Neuronal stem cell (in vitro differentiated cells): ENCODE data around the gene PITPNM3.
A peak's percentile ranks its signal among the peaks of the same experiment; 100 is the strongest.

Experiments
- DNase-seq: peaks from one replicate; pipeline ENCODE4 v3.0.0-alpha.2; 2013; ENCODE audit warnings: low spot score
- H2AFZ ChIP-seq: one replicate; pipeline ENCODE4 v1.6.1; 2013; ENCODE audit warnings: mild to moderate bottlenecking, low read length, inconsistent platforms
- H2AK5ac ChIP-seq: 2 replicates; pipeline ENCODE4 v1.6.1; 2013; ENCODE audit warnings: low read depth, mild to moderate bottlenecking, inconsistent platforms, low read length, moderate library complexity, mixed read lengths
- H2BK120ac ChIP-seq: 2 replicates; pipeline ENCODE4 v1.6.1; 2013; ENCODE audit warnings: low read depth, mild to moderate bottlenecking, inconsistent platforms, low read length, moderate library complexity, mixed read lengths
- H2BK12ac ChIP-seq: one replicate; pipeline ENCODE4 v1.6.1; 2013; ENCODE audit warnings: low read length, inconsistent platforms
- H2BK15ac ChIP-seq: 2 replicates; pipeline ENCODE4 v1.6.1; 2013; ENCODE audit warnings: mild to moderate bottlenecking, low read length, inconsistent platforms, mixed read lengths
- H2BK5ac ChIP-seq: one replicate; pipeline ENCODE4 v1.6.1; 2013; ENCODE audit warnings: inconsistent platforms, mild to moderate bottlenecking, low read length, moderate library complexity
- H3K14ac ChIP-seq: one replicate; pipeline ENCODE4 v1.6.1; 2013; ENCODE audit warnings: low read length, inconsistent platforms
- H3K18ac ChIP-seq: 2 replicates; pipeline ENCODE4 v1.6.1; 2013; ENCODE audit warnings: low read length, inconsistent platforms
- H3K23ac ChIP-seq: 2 replicates; pipeline ENCODE4 v1.6.1; 2013; ENCODE audit warnings: low read depth, mild to moderate bottlenecking, mixed read lengths, low read length, inconsistent platforms; ENCODE audit not compliant: poor library complexity
- H3K27ac ChIP-seq: replicated peaks from 3 replicates; pipeline ENCODE4 v1.5.1; 2013; ENCODE audit warnings: low read length, inconsistent platforms
- H3K27me3 ChIP-seq, 3 experiments: 2 replicates each; pipeline ENCODE4 v1.6.1; 2013; ENCODE audit warnings: low read length in 3 of 3, mild to moderate bottlenecking in 2 of 3, inconsistent platforms in 1 of 3, low read depth in 1 of 3, mixed read lengths in 1 of 3, moderate library complexity in 1 of 3; ENCODE audit not compliant: control insufficient read depth in 3 of 3, insufficient read depth in 3 of 3
- H3K36me3 ChIP-seq, 2 donors: replicated peaks in 1 of 2; 2 replicates each; pipeline ENCODE4 v1.6.1; 2013; ENCODE audit warnings: low read length in 2 of 2; ENCODE audit not compliant: control insufficient read depth in 2 of 2, insufficient read depth in 2 of 2
- H3K4ac ChIP-seq: 2 replicates; pipeline ENCODE4 v1.6.1; 2013; ENCODE audit warnings: inconsistent platforms, mild to moderate bottlenecking, low read length, moderate library complexity
- H3K4me1 ChIP-seq, 2 donors: 1 replicate in 1 of 2; 2 replicates in 1 of 2; pipeline ENCODE4 v1.6.1; 2013; ENCODE audit warnings: low read length in 2 of 2, low read depth in 1 of 2; ENCODE audit not compliant: control insufficient read depth in 2 of 2, insufficient read depth in 1 of 2
- H3K4me2 ChIP-seq: one replicate; pipeline ENCODE4 v1.6.1; 2013; ENCODE audit warnings: mild to moderate bottlenecking, low read length, inconsistent platforms; ENCODE audit not compliant: insufficient read depth, poor library complexity, severe bottlenecking
- H3K4me3 ChIP-seq, 2 donors: 2 replicates each; pipeline ENCODE4 v1.5.1; 2013; ENCODE audit warnings: low read length in 2 of 2, mild to moderate bottlenecking in 2 of 2, inconsistent platforms in 1 of 2, moderate library complexity in 1 of 2
- H3K79me1 ChIP-seq: one replicate; pipeline ENCODE4 v1.6.1; 2013; ENCODE audit warnings: low read depth, mild to moderate bottlenecking, inconsistent platforms, low read length, moderate library complexity
- H3K9ac ChIP-seq: one replicate; pipeline ENCODE4 v1.6.1; 2013; ENCODE audit warnings: mild to moderate bottlenecking, low read depth, low read length, inconsistent platforms; ENCODE audit not compliant: poor library complexity
- H3K9me3 ChIP-seq, 2 donors: replicated peaks in 1 of 2; 2 replicates each; pipeline versions ENCODE3 to v1.6.1; 2013; ENCODE audit warnings: low read length in 2 of 2, mild to moderate bottlenecking in 2 of 2, inconsistent platforms in 1 of 2, low read depth in 1 of 2, mixed read lengths in 1 of 2, moderate library complexity in 1 of 2; ENCODE audit not compliant: control insufficient read depth in 2 of 2, insufficient read depth in 1 of 2
- H4K8ac ChIP-seq: one replicate; pipeline ENCODE4 v1.6.1; 2013; ENCODE audit warnings: low read depth, mild to moderate bottlenecking, inconsistent platforms, low read length, moderate library complexity
- H4K91ac ChIP-seq: one replicate; pipeline ENCODE4 v1.6.1; 2013; ENCODE audit warnings: low read length, low read depth, mild to moderate bottlenecking, inconsistent platforms; ENCODE audit not compliant: poor library complexity
- WGBS, 2 donors: extraction: QIAGEN DNeasy Blood & Tissue Kit; methylation state at CpG; one replicate each; pipeline ENCODE4 v1.1.7; 2013; ENCODE audit warnings: missing lambda C conversion rate in 2 of 2, mixed read lengths in 1 of 2; ENCODE audit not compliant: insufficient read length in 2 of 2, insufficient replicate concordance in 1 of 2; ENCODE audit errors: extremely low coverage in 2 of 2; 5-methylcytosine and 5-hydroxymethylcytosine counted together

Gene PITPNM3

DNA sequence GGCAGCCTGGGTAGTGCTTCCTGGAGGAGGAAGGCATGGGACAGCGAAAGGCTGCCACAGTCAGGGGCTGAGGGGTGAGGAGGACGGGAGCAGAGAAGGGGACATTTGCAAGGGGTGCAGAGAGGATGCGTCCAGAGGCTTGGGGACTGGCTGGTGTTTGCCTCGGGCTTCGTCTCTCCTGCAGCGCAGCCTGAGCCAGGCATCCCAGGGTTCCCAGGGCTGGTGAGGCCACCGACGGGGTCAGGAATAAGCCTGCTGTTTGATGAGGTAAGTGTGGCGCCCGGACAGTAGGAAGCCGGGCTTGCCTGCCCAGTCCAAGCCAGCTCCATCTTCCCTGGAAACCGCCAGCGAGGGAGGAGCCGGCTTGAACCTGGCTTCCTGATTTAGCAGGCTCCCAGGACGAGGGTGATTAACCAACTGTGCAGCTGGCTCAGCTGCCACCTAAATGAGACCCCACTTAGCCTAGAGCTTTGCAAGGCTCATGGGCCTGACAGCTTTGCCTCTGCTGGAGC lies 47.8 kb downstream of the PITPNM3 start:
- DNase-seq = no peak
- Histone ChIP-seq H3K79me1 (no peaks in the 10 kb centered on the region), H3K27ac (no peak overlapping the region), H3K14ac (no peak overlapping the region), H2BK120ac (no peak overlapping the region), H2AFZ (peak overlapping the region; percentile 63), H3K9me3 (no peaks in the 10 kb centered on the region), H2BK5ac (no peak overlapping the region), H4K91ac (no peak overlapping the region), H3K9ac (no peak overlapping the region), H3K4me2 (no peak overlapping the region), H3K4me3 (no peak overlapping the region), H2AK5ac (no peak overlapping the region), H3K23ac (no peak overlapping the region), H2BK12ac (no peak overlapping the region), H3K4ac (no peak overlapping the region), H3K4me1 (peaks cover 7 to 9% of the 10 kb centered on the region in 2 donors), H4K8ac (no peak overlapping the region), H2BK15ac (no peak overlapping the region), H3K27me3 (no peaks in the 10 kb centered on the region), H3K36me3 (no peaks in the 10 kb centered on the region), H3K18ac (peak overlapping the region; percentile 46)
- no CpG with 5 or more reads among the region's 15 CpGs for WGBS, 2 donors

DNA sequence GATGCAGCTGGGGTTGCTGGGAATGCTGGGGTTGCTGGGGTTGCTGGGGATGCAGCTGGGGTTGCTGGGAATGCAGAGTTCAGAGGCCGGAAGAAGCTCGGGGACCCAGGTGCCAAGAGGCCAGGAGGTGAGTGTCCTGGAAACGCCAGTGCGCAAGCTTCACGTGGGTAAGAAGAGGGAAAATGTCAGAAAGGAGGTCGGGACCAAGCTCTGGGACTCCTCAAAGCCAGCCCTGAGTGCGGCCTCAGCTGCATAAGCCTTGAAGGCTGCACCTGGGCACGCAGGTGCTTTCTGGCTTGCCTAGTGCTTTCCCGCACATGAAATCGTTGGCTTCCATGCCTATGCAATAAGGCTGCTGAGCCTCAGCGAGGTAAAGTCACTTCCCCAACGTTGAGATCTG lies 48.3 kb downstream of the PITPNM3 start:
- H3K14ac ChIP-seq = no peak overlapping the region
- H3K9ac ChIP-seq = no peak overlapping the region
- H2AK5ac ChIP-seq = no peak overlapping the region
- peak overlapping the region; percentile 63 for H2AFZ ChIP-seq
- WGBS, 2 donors = no CpG with 5 or more reads among the region's 12 CpGs
- no peak overlapping the region for H4K8ac ChIP-seq
- no peak overlapping the region for H3K4ac ChIP-seq
- H3K4me3 ChIP-seq = no peak overlapping the region
- no peak overlapping the region for H3K23ac ChIP-seq
- H2BK5ac ChIP-seq = no peak overlapping the region
- no peak overlapping the region for H2BK15ac ChIP-seq
- peak overlapping the region; percentile 28 for H2BK12ac ChIP-seq
- H3K36me3 ChIP-seq = no peaks in the 10 kb centered on the region
- H3K4me2 ChIP-seq = no peak overlapping the region
- H3K79me1 ChIP-seq = no peaks in the 10 kb centered on the region
- no peak overlapping the region for H2BK120ac ChIP-seq
- H3K4me1 ChIP-seq = peaks cover 7 to 9% of the 10 kb centered on the region in 2 donors
- H3K18ac ChIP-seq = peak overlapping the region; percentile 46
- H3K27ac ChIP-seq = no peak overlapping the region
- no peak overlapping the region for H4K91ac ChIP-seq
- DNase-seq = no peak
- no peaks in the 10 kb centered on the region for H3K9me3 ChIP-seq
- H3K27me3 ChIP-seq = no peaks in the 10 kb centered on the region

DNA sequence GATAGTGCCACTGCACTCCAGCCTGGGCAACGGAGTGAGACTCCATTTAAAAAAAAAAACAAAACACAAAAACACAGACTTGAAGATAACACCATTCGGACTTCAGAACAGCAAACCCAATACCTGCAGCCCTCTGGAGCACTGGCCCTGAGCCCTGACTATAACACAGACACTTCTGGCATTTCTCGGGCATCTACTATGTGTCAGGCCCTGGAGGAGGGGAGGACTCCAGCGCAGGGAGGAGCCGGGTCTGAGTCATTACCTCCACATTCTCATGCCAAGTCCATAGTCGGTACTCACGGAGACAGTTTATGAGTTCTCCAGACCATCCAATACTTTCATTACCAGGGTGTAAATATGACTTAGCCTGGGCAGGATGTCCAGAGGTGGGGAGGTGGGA lies 48.8 kb downstream of the PITPNM3 start:
- H4K91ac ChIP-seq = no peak overlapping the region
- H2BK12ac ChIP-seq = no peak overlapping the region
- no peak overlapping the region for H3K23ac ChIP-seq
- no peak overlapping the region for H2AK5ac ChIP-seq
- no peak overlapping the region for H4K8ac ChIP-seq
- WGBS, 2 donors = no CpG with 5 or more reads among the region's 7 CpGs
- H3K4ac ChIP-seq = no peak overlapping the region
- H3K27me3 ChIP-seq = no peaks in the 10 kb centered on the region
- peaks cover 7 to 9% of the 10 kb centered on the region in 2 donors for H3K4me1 ChIP-seq
- no peak for DNase-seq
- H3K36me3 ChIP-seq = no peaks in the 10 kb centered on the region
- H3K9ac ChIP-seq = no peak overlapping the region
- H2AFZ ChIP-seq = no peak overlapping the region
- H2BK120ac ChIP-seq = no peak overlapping the region
- no peak overlapping the region for H2BK5ac ChIP-seq
- H3K14ac ChIP-seq = no peak overlapping the region
- H3K4me3 ChIP-seq = no peak overlapping the region
- no peaks in the 10 kb centered on the region for H3K79me1 ChIP-seq
- no peaks in the 10 kb centered on the region for H3K9me3 ChIP-seq
- H2BK15ac ChIP-seq = no peak overlapping the region
- H3K27ac ChIP-seq = no peak overlapping the region
- H3K4me2 ChIP-seq = no peak overlapping the region
- no peak overlapping the region for H3K18ac ChIP-seq

DNA sequence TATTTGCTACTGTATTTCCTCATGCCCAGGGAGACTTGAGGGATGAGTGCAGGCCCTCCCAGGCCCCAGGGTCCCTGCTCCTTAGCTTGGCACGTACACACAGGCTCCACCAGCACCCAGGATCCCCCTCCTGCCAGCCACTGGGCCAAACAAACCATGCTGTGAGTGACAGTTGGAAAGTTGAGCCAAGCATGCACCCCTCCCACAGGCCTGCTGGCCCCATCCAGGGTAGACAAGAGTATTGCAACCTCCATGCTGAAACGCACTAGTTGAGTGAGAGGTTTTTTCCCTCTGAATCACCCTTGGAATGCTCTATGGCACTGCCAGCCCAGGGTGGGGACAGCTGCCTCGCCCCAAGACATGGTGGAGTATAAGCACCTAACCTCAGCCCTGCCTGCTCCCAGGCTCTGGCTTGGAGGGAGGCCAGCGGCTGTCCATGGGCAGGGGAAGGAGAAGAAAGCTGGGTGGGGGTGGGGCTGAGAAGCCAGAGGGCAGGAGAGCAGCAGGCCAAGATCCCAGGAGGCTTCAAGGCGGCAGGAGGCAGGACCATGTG lies 49.6 kb downstream of the PITPNM3 start:
- H2AK5ac ChIP-seq = no peak overlapping the region
- H2BK12ac ChIP-seq = no peak overlapping the region
- WGBS, 2 donors = no CpG with 5 or more reads among the region's 5 CpGs
- H3K27me3 ChIP-seq = no peaks in the 10 kb centered on the region
- no peaks in the 10 kb centered on the region for H3K79me1 ChIP-seq
- no peak overlapping the region for H3K27ac ChIP-seq
- no peak overlapping the region for H2BK5ac ChIP-seq
- no peak overlapping the region for H2AFZ ChIP-seq
- no peak overlapping the region for H2BK120ac ChIP-seq
- no peak overlapping the region for H4K91ac ChIP-seq
- H3K4me2 ChIP-seq = no peak overlapping the region
- H3K18ac ChIP-seq = no peak overlapping the region
- H4K8ac ChIP-seq = no peak overlapping the region
- no peaks in the 10 kb centered on the region for H3K9me3 ChIP-seq
- no peak overlapping the region for H2BK15ac ChIP-seq
- H3K14ac ChIP-seq = peak overlapping the region; percentile 15
- H3K36me3 ChIP-seq = no peaks in the 10 kb centered on the region
- no peak overlapping the region for H3K4me3 ChIP-seq
- DNase-seq = no peak
- no peak overlapping the region for H3K4ac ChIP-seq
- no peak overlapping the region for H3K23ac ChIP-seq
- H3K4me1 ChIP-seq = peaks cover 7 to 9% of the 10 kb centered on the region in 2 donors
- peak overlapping the region; percentile 7 for H3K9ac ChIP-seq
